ENCODE measurements around the gene ABCC4. TPM values are rescaled to one million over a fixed set of nuclear protein-coding genes. Genes with fewer than 3 reads are reported as not detected.
"Not testable (repeated sequence)": the region's sequence is repeated elsewhere in the genome, so short reads cannot be mapped to it uniquely, and the experiment has no call there.

Gene ABCC4
- polyA plus RNA-seq, 1 donor, result 24.7 TPM

DNA sequence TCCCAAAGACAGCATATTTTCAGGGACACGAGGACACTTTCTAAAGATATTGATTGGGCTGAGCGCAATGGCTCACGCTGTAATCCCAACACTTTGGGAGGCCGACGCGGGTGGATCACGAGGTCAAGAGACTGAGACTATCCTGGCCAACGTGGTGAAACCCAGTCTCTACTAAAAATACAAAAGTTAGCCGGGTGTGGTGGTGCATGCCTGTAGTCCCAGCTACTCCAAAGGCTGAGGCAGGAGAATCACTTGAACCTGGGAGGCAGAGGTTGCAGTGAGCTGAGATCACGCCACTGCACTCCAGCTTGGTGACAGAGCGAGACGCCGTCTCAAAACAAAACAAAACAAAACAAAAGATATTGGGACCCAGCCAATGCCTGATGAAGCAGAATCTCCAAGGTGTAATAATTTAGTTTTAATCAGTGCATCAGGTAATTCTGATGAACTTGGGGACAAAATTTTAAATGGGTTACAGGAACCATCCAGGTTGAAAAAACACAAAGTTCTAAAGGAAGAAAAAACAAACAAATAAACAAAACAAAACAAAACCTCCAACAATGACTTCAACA, 100.8 kb downstream of the ABCC4 start:
- DNase-seq, result not testable (repeated sequence)

DNA sequence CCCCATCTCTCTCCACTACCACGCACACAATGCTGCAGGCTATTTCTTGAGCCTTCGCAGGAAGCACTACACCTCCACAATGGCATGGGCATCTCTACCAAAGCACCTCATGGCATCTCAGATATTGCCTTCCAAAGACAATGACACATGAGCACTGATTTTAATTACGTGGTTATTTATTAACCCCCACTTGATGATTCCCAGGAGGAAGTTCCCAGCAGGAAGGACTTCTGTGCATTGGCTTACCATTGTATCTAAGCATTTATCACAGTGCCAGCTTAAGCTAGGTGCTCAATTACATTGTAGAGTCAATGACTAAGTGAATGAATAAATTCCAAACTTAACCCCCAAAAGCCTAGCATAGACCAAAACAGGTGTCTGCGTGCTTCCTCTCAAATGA, 101.4 kb downstream of the ABCC4 start:
- no peak for DNase-seq

DNA sequence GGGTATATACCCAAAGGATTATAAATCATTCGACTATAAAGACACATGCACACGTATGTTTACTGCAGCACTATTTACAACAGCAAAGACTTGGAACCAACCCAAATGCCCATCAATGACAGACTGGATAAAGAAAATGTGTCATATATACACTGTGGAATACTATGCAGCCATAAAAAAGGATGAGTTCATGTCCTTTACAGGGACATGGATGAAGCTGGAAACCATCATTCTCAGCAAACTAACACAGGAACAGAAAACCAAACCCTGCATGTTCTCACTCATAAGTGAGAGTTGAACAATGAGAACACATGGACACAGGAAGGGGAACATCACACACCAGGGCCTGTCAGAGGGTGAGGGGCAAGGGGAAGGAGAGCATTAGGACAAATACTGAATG, 102.6 kb downstream of the ABCC4 start:
- not testable (repeated sequence) for DNase-seq

DNA sequence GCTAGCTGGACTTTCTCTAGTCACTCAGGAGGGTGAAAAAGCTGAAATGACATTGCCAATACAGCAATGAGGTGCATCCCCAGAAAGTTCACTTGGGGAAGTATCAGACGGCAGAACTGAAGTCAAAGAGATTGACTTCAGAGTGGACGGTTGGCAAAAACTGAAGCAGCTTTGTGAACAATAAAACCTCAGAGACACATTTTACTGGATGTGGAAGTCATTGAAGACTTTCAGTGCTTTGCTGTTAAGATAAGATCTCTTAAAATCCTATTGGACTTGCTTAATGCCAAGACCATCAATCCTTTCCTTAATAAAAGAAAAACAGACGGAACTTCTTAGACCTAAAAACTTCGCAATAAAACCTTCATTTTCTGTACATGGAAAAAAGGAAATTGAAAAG, 103.7 kb downstream of the ABCC4 start:
- no peak for DNase-seq

DNA sequence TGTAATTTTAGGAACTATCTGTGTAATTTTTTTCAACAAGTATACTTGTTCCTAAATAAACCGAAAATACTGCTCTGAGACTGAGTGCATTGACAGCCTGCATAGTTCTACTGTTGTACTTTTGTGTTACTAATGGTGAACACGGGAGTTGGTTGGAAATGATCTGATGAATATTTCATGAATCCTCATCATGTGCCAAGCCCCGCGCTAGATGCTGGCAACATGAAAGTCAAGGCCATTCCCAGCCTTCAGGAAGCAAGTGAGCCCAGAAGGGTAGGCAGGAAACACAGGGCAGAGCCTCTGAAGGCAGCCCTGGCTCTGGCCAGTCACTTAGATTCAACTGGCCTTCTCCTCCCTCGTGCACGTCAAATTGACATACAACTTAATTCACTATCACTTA, 106.1 kb downstream of the ABCC4 start:
- no peak for DNase-seq

DNA sequence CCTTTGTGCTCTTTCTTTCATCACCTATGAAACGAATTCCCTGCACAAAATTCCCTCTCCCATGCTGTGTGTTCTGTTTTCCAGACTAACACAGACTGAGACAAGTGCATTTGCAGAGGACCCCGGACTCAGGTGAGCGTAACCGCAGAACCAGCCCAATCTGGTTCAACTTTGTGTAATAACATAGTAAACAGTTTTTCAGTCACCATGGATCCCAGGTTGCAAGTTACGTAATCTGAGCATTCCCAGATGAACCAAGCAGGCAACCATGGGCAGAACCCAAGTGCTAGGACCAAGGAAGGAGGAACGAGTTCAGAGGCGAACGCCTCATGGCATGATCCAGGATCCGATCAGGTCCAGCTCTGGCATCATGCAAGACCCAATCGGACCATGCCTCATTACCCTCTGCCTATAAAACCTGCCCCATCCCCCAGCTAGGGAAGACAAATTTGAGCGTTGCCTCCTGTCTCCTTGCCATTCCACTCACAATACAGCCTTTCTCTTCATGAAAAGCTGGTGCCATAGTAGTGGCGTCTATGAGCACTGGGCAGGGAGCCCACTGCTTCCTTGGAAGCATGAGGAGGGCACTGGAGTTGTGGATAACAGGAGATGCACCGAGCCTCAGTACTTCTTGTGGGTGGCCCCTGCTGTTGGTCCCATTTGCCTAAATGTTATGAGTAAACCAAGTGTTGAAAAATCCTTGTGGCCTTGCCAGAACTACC, 107.6 kb downstream of the ABCC4 start:
- DNase-seq, result no peak

DNA sequence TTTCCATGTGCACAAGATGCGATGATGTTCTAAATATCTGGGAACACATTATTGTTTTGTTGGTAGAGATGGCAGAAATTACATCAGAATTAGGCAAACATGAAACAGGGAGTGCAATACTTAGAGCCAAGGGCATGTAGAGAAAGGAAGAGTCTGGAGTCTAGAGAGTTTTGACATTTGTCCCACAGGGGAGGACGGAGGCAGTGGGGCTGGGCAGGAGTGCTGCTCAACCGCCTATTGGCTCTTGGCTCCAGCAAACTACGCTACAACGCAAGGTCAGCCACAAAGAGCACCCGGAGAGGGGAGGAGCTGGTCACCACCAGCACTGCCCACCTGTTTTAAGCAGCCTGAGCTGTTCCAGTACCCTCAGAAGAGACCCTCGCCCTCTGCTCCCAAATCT, 108.3 kb downstream of the ABCC4 start:
- DNase-seq, result no peak

DNA sequence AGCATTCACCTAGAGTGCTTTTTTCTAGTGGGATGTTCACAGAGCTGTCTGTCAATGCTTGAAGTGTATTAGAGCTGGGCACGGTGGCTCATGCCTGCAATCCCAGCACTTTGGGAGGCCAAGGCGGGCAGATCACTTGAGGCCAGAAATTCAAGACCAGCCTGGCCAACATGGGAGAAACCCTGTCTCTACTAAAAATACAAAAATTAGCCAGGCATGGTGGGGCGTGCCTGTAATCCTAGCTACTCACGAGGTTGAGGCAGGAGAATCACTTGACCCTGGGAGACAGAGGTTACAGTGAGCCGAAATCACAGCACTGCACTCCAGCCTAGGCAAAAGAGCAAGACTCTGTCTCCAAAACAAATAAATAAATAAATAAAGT, 108.7 kb downstream of the ABCC4 start:
- DNase-seq, result not testable (repeated sequence)

DNA sequence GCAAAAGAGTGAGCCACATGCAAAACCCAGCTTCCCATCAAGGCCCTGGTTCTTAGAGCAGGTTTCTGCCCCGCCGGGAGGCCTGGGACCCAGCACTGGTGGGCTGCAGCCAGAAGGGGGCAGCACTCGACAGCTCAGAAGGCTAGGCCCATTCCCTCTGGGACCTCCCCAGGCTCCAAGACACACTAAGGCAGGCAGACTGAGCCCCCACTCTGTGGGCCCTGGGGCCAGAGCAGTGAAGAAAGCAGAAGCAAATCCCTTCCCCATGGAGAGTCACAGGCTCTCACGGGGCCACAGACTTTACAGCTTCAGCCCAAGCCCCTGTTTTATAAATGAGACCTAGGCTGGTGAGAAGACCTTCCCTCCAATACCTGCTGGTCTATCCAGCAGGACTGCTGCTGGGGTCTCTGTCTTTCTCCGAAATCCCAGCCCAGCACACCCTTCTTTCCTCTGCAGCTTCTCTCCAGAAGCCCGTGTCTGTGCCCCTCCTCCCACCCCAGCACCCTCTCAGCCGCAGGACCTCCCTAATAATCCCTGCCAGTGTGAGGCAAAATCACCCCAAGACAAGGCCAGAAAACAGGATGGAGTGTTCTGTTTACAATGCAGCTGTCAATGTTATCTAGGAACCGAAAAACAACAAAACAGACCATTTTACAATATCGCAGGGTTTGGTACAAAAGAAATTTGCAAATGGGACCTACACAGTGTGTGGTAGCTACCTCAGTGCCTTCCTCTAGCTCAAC, 109.3 kb downstream of the ABCC4 start:
- DNase-seq, result peak; percentile 79

DNA sequence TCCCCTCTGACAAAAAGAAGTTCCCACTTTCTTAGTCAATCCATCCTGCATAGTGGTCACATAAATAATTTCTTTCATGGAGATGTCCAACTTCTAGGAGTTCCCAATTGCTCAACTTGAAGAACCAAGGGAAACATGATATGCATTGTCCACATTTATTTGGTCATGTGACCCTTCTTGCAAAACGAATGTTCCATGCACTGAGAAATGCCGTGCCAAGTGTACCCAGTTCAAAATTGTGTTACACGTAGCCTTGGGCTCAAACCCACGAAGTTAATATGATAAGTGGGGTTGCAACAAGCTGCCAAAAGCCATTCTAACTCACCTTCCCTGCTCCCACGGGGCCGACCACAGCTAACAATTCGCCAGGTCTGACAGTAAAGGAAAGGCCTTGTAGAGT, 113.1 kb downstream of the ABCC4 start:
- no peak for DNase-seq

DNA sequence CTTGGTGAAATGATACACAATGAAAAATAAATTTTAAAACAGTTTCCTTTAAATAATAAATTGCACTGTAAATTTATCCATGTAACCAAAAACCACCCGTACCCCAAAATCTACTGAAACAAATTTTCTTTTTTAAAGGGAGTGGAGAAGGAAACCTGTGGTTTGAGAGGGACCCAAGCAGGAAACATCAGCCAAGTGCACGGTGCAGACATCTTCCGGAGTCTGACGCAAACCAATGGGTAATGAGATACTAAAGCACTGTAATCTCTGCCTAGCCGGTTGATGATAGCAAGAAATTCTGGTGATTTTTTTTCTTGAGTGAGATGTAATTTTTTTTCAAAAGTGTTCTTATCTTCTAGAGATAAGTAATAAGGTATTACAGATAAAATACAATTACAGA, 115.4 kb downstream of the ABCC4 start:
- no peak for DNase-seq

DNA sequence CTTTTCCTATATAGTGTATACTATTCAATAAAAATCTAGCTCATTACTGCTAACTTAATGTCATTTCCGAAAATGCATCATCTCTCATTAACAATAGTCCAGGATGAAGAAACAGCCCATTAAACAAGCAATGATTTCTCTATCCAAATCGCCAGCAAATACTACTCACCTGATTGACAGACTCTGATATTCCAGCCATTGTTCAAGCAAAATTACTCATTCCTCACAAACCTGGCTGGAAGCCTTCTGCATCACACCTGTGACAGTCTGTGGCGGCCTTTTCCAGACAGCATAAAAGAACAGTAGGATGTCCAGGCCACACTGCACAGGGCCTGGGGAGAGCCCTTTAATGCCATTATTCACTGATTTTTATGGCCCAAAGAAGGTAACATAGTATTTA, 115.9 kb downstream of the ABCC4 start:
- no peak for DNase-seq

DNA sequence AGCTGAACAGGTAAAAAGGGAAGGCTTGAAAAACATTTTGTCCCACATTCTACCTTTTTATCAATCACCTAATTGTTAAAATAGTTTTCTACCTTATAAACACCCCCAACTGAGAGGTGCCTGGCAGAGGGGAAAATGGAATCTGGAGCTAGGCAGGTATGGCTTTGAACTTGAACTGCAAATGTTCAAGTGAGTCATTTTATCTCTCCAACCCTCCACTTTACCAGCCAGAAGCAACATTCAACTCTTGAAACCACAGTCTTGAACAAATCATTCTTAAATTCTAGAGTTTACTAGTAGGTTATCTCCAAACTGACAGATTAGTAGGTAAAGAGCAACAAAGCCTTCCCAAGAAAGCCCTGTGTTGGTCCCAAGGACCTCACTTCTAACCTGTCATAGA, 116.9 kb downstream of the ABCC4 start:
- no peak for DNase-seq

DNA sequence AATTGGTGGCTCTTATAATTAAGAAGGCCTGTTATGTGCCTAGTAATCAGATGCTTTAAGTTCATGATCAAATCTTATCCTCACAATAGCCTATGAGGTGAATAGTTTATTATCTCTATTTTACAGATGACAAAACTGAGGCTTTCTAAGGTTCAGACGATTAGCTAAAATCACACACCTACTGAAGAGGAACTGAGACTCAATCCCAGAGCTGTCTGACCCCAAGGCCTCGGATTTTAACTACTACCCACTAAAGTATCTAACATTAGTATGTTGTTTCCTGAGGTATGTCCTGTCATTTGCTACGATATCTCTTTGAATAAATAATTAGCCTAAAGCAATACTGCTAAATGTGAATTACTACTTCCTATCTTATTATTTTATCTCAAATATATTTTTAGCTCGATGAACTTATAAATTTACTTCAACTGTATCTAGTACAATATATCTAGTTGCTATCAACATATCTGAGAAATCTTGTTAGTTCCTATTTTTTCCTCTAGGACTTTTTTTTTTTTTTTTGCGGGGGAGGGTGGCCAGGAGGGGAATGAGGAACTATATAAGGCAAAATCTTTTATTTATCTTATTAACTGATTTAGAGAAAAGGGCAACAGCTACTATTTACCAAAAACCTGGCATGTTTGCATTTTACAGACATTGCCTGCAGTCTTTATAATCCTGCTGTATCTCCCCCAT, 118.5 kb downstream of the ABCC4 start:
- no peak for DNase-seq

DNA sequence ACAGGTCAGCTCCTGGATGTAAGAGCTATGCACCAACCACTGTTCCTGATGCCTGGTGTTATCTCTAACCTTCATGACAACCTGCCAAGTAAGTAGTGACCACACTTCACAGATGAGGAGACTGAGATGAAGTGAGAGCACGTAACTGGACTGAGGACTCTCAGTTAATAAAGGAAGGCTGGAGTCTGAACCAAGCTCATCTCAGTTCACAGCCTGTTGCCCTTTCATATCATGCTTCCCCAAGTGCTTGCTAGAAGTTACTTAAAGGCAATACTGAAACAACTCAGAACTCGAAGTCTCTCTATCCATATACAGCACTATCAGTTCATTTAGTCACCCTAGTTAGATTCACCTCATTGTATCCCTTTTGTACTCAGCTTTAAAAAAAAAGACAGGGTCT, 119.7 kb downstream of the ABCC4 start:
- no peak for DNase-seq

DNA sequence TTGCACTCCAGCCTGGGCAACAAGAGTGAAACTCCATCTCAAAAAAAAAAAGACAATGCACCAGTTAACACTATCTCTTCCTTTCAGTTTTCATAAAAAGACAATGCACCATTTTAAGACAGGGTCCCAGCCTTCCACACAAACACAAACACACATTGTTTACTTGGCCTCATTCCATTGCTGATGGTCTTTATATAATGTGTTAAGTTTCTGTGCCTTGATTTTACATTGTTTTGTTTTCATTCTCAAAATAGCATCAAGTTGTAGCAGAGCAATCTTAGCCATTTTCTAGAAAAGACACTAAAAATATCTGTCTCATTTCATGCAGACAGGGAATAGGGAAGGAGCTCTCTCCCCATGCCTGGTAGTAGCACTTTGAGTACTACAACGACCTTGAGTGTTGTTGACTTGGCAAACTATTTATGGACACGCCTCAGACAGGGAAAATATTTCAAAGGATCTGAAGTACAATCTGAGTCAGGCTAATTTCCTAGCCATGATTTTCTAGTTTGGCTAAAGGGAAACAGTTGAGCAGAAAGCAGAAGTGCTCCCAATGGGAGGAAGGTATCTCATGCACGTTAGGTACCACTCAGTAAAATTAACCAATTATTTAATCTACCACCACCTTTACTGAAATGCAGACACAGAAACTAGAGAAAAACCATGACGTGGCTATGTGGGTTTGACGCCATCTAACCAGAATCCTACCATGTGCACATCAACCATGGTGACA, 120.6 kb downstream of the ABCC4 start:
- no peak for DNase-seq

DNA sequence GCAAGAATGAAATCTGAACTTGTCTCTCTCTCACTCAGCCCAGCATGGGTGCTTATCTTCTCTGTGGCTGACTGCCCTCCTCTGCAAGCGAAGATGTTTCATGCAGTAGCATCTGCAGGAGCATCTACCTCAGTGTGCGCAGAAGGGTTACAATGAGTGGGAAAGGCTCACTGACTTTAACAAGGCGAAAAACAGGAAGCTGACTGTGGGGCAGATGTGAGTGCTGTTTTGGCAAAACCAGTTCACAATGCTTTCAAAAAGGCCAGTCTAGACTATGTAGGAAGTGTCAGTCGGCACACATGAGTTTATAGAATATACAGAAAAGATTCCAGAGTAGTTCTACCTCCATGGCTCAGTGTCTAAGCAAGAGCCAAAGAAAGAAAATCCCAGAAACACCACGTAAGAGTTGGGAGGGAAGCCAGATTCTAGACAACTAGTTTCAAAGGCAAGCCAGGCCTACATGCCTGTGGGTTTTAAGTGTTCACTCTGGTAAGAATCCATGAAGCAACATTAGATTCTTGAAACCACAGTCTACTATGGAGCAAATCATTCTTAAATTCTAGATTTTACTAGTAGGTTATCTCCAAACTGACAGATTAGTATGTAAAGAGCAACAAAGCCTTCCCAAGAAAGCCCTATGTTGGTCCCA, 124.5 kb downstream of the ABCC4 start:
- no peak for DNase-seq

DNA sequence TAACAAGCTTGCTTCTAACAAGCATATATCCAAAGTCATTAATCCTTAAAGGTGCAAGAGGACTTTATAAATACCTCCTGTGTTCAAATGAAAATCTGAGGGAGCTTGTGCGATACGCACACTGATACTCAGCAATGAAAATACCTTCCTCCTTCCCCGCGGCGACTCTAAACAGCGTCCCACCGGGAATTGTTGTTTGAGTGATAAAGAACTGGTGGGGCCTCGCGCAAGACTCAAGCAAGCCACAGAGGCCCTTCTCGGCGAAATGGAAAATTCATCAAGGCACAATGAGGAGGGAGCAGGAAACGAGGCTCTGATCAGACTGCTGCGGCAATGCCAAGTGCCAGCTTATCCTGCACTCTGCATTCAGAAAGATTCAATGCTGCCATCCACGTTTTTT, 126.7 kb downstream of the ABCC4 start:
- no peak for DNase-seq

DNA sequence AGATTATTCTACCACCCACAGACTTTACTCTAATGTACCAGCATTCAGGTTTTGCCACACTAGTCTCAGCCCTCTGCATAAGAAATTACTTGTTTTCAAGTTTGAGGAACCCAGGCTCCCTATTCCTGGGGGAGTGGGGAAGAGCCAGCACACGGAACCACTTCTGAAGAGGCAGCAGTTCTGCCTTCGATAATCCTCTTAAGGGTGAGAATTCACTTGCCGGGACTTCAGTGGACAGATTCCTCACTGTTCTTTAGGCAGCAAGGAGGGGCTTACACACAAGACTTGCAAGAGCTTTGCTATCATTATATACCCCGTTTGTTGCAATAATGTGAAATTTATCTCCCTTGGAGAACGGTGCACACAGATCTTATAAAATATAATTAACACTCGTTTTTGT, 133.1 kb downstream of the ABCC4 start:
- DNase-seq, result no peak

DNA sequence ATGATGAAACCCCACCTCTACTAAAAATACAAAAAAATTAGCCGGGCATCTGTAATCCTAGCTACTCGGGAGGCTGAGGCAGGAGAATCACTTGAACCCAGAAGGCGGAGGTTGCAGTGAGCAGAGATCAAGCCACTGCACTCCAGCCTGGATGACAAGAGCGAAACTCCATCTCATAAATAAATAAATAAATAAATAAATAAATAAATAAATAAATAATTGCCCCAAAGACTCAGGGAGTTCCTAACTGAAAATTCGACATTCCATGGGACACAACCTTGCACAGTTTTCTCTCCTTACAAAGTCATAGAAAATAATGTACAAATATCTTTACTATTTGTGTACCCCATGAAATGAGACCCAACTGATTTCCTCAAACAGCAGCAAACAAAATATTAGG, 134.2 kb downstream of the ABCC4 start:
- not testable (repeated sequence) for DNase-seq

DNA sequence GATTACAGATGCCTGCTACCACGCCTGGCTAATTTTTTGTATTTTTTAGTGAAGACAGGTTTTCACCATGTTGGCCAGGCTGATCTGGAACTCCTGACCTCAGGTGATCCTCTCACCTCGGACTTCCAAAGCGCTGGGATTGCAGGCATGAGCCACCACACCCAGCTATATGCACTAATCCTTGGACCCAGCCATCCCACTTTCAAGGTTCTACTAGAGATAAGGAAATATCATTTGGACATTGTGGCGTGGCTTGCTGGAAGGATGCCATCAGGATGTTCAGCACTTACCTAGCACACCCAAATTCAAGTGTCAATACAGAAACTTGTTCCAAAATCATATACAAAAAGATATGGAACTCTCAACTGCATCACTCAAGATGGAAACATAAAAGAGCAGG, 136.4 kb downstream of the ABCC4 start:
- no peak for DNase-seq

Measured in left kidney (tissue), 2 donors.